ENCODE data around the gene SMIM20.
A peak's percentile ranks its signal among the peaks of the same experiment; 100 is the strongest.

SMIM20 gene

GRCh38 chr4:25949173-25949748 lies 35.2 kb downstream of the SMIM20 start:
- no peak for DNase-seq (ENCODE audit: low spot score)

GRCh38 chr4:25949994-25950393 lies 36.0 kb downstream of the SMIM20 start:
- no peak for TF ChIP-seq CTCF (conservative IDR thresholded peaks at IDR 0.05; ENCODE audit: low read depth)
- no peak for DNase-seq (ENCODE audit: low spot score)
- POLR2A ChIA-PET (ENCODE audit: low non-redundant PET), result no interaction called here
- H3K27ac ChIP-seq, result no peak overlapping the region
- CTCF ChIA-PET, result interaction anchor here (0.6 kb wide), 1 partner anchor 125 kb away, joined by 3 read pairs; no protein-coding TSS in a partner anchor

More at GRCh38 chr4:25949173-25949748, 35.2 kb downstream of the SMIM20 start:
- ChIA-PET POLR2A (ENCODE audit: low non-redundant PET) (no interaction called here), CTCF (no interaction called here)
- no peak for TF ChIP-seq CTCF (conservative IDR thresholded peaks at IDR 0.05; ENCODE audit: low read depth)
- H3K27ac ChIP-seq, result no peak overlapping the region

- no peak overlapping the region for H3K27ac ChIP-seq
- no peak for DNase-seq (ENCODE audit: low spot score)
- CTCF ChIA-PET, result interaction anchor here (0.6 to 1.0 kb wide), 2 partner anchors 38 to 125 kb away, joined by 3 read pairs; no protein-coding TSS in a partner anchor
- POLR2A ChIA-PET (ENCODE audit: low non-redundant PET), result no interaction called here
- TF ChIP-seq CTCF (conservative IDR thresholded peaks at IDR 0.05; ENCODE audit: low read depth), result no peak
Measured at GRCh38 chr4:25950461-25951389, 36.7 kb downstream of the SMIM20 start.

GRCh38 chr4:25951390-25951952 lies 37.5 kb downstream of the SMIM20 start:
- POLR2A ChIA-PET (ENCODE audit: low non-redundant PET), result no interaction called here
- CTCF ChIA-PET, result interaction anchor here (1.0 kb wide), 1 partner anchor 37 kb away, joined by 3 read pairs; no protein-coding TSS in a partner anchor
- DNase-seq (ENCODE audit: low spot score), result no peak

GRCh38 chr4:25953740-25954139 lies 39.7 kb downstream of the SMIM20 start:
- TF ChIP-seq CTCF (conservative IDR thresholded peaks at IDR 0.05; ENCODE audit: low read depth), result no peak
- POLR2A ChIA-PET (ENCODE audit: low non-redundant PET), result no interaction called here
- H3K27ac ChIP-seq, result no peak overlapping the region
- CTCF ChIA-PET, result interaction anchor here (0.8 to 1.1 kb wide), 2 partner anchors 8 to 34 kb away, joined by 3 to 7 read pairs; no protein-coding TSS in a partner anchor
- DNase-seq (ENCODE audit: low spot score), result peak; percentile 70

More at GRCh38 chr4:25951390-25951952, 37.5 kb downstream of the SMIM20 start:
- no peak for TF ChIP-seq CTCF (conservative IDR thresholded peaks at IDR 0.05; ENCODE audit: low read depth)
- no peak overlapping the region for H3K27ac ChIP-seq

- TF ChIP-seq CTCF (conservative IDR thresholded peaks at IDR 0.05; ENCODE audit: low read depth), result no peak
- POLR2A ChIA-PET (ENCODE audit: low non-redundant PET), result no interaction called here
- CTCF ChIA-PET, result interaction anchor here (1.1 kb wide), 1 partner anchor 9 kb away, joined by 3 read pairs; no protein-coding TSS in a partner anchor
- DNase-seq (ENCODE audit: low spot score), result no peak
- no peak overlapping the region for H3K27ac ChIP-seq
Measured at GRCh38 chr4:25954293-25954904, 40.4 kb downstream of the SMIM20 start.

Measured in RWPE1 (cell line).